HCT116 (cell line): ENCODE data around the gene WFDC12. TPM values are rescaled to one million over a fixed set of nuclear protein-coding genes. Genes with fewer than 3 reads are reported as not detected.

Experiments
- ATAC-seq: fragments of 200-7000 bp; cut with Tn5 transposase; 2 replicates; pipeline ENCODE4 v1.9.1; 2020; ENCODE audit warnings: mild to moderate bottlenecking, moderate library complexity
- BruUV-seq: library from RNA; stranded (reverse); fragments of 400-500 nt; replicated peaks from 2 replicates; lab custom pipeline; 2021; lab: Mats Ljungman, UMichigan
- CTCF ChIA-PET: fragments of 300-600 bp; sonication (Branson Sonifier 250); formaldehyde crosslinking; loops from one replicate; lab custom pipeline; 2021; ENCODE audit warnings: antibody characterized with exemption; lab: Charles Lee
- POLR2A ChIA-PET: fragments of 300-600, 350-600 bp; sonication (Branson Sonifier 250); formaldehyde crosslinking; loops from one replicate; lab custom pipeline; 2021; ENCODE audit warnings: antibody characterized with exemption; lab: Charles Lee
- RAD21 ChIA-PET, 2 experiments: fragments of 300-600 bp; sonication (Branson Sonifier 250); formaldehyde crosslinking; loops; one replicate each; lab custom pipeline; 2023; ENCODE audit warnings: low total read pairs in 2 of 2; ENCODE audit not compliant: uncharacterized antibody in 2 of 2, unreplicated experiment in 2 of 2, low non-redundant PET in 1 of 2; lab: Charles Lee
- DNase-seq: peaks from one replicate; pipeline ENCODE4 v3.0.0-alpha.2; 2010; ENCODE audit warnings: low read depth, low spot score
- H2AFZ ChIP-seq: fragments of 200-600 bp; shearing (Covaris generic), sonication (generic); 2 replicates; pipeline ENCODE4 v1.6.1; 2017; ENCODE audit warnings: low read depth, mixed run types, mixed read lengths, antibody characterized with exemption, low read length; ENCODE audit not compliant: poor library complexity, severe bottlenecking
- H3K27ac ChIP-seq: 2 replicates; pipeline ENCODE4 v1.5.1; 2012; ENCODE audit warnings: low read depth, low read length
- H3K27me3 ChIP-seq: fragments of 200-600 bp; sonication (generic); 2 replicates; pipeline ENCODE4 v1.6.1; 2016; ENCODE audit warnings: mixed run types, low read length, mixed read lengths; ENCODE audit not compliant: insufficient read depth
- H3K36me3 ChIP-seq, 2 experiments: fragments of 200-500 bp in 1 of 2; fragments of 200-600 bp in 1 of 2; sonication (Bioruptor generic) in 1 of 2; sonication (generic) in 1 of 2; 2 replicates each; pipeline versions ENCODE4 v1.5.1 to v1.6.1; 2014 to 2016; ENCODE audit warnings: low read length in 2 of 2, inconsistent platforms in 1 of 2, mixed read lengths in 1 of 2, mixed run types in 1 of 2; ENCODE audit not compliant: insufficient read depth in 2 of 2, control insufficient read depth in 1 of 2
- H3K4me1 ChIP-seq, 2 experiments: fragments of 200-600 bp in 1 of 2; sonication (generic) in 1 of 2; 2 replicates each; pipeline versions ENCODE4 v1.5.1 to v1.6.1; 2012 to 2017; ENCODE audit warnings: low read length in 2 of 2, inconsistent platforms in 1 of 2, mild to moderate bottlenecking in 1 of 2, mixed read lengths in 1 of 2, mixed run types in 1 of 2, moderate library complexity in 1 of 2; ENCODE audit not compliant: insufficient read depth in 2 of 2, control insufficient read depth in 1 of 2
- H3K4me2 ChIP-seq: fragments of 200-600 bp; sonication (generic); 2 replicates; pipeline ENCODE4 v1.6.1; 2017; ENCODE audit warnings: mixed run types, low read length, mixed read lengths
- H3K4me3 ChIP-seq, 2 experiments: fragments of 200-600 bp in 1 of 2; sonication (generic) in 1 of 2; replicated peaks in 1 of 2; 2 replicates each; pipeline ENCODE4 v1.5.1; 2011 to 2016; ENCODE audit warnings: low read length in 2 of 2, control low read depth in 1 of 2, low read depth in 1 of 2, mild to moderate bottlenecking in 1 of 2, mixed read lengths in 1 of 2, mixed run types in 1 of 2
- H3K79me2 ChIP-seq: fragments of 200-600 bp; sonication (generic); 2 replicates; pipeline ENCODE4 v1.6.1; 2017; ENCODE audit warnings: mild to moderate bottlenecking, mixed run types, low read length, moderate library complexity, mixed read lengths; ENCODE audit not compliant: insufficient read depth
- H3K9ac ChIP-seq: fragments of 200-600 bp; sonication (generic); 2 replicates; pipeline ENCODE4 v1.6.1; 2016; ENCODE audit warnings: low read length, mixed read lengths
- H3K9me2 ChIP-seq: fragments of 200-600 bp; sonication (generic), shearing (Covaris generic); 2 replicates; pipeline ENCODE4 v1.6.1; 2017; ENCODE audit warnings: mixed run types, mild to moderate bottlenecking, moderate library complexity; ENCODE audit not compliant: insufficient read depth
- H3K9me3 ChIP-seq, 2 experiments: fragments of 200-500 bp in 1 of 2; fragments of 200-600 bp in 1 of 2; sonication (Bioruptor generic) in 1 of 2; sonication (generic) in 1 of 2; 2 replicates each; pipeline ENCODE4 v1.6.1; 2014 to 2017; ENCODE audit warnings: low read length in 2 of 2, mixed read lengths in 2 of 2, inconsistent platforms in 1 of 2, low read depth in 1 of 2, mild to moderate bottlenecking in 1 of 2, mixed run types in 1 of 2, moderate library complexity in 1 of 2; ENCODE audit not compliant: control insufficient read depth in 1 of 2, insufficient read depth in 1 of 2
- H4K20me1 ChIP-seq: fragments of 200-600 bp; sonication (generic), shearing (Covaris generic); 2 replicates; pipeline ENCODE4 v1.6.1; 2017; ENCODE audit warnings: mixed run types, mild to moderate bottlenecking, moderate library complexity; ENCODE audit not compliant: insufficient read depth
- ATF3 ChIP-seq: IDR thresholded peaks from 2 replicates; pipeline ENCODE4 v1.6.1; 2012
- CBX3 ChIP-seq: IDR thresholded peaks from 2 replicates; pipeline ENCODE4 v1.6.1; 2012; ENCODE audit warnings: low read depth
- ELF1 ChIP-seq: IDR thresholded peaks from 2 replicates; pipeline ENCODE4 v1.6.1; 2012; ENCODE audit warnings: low read depth, borderline replicate concordance
- EZH2phosphoT487 ChIP-seq: fragments of 200-600 bp; IDR thresholded peaks from 2 replicates; pipeline ENCODE4 v1.6.1; 2018; ENCODE audit warnings: antibody characterized with exemption, borderline replicate concordance
- FOSL1 ChIP-seq: IDR thresholded peaks from 2 replicates; pipeline ENCODE4 v1.6.1; 2012; ENCODE audit warnings: low read depth
- RAD21 ChIP-seq: IDR thresholded peaks from 2 replicates; pipeline ENCODE4 v1.6.1; 2012; ENCODE audit warnings: low read depth, mild to moderate bottlenecking
- SIN3A ChIP-seq: IDR thresholded peaks from 2 replicates; pipeline ENCODE4 v1.6.1; 2012; ENCODE audit warnings: low read depth
- SP1 ChIP-seq: IDR thresholded peaks from 2 replicates; pipeline ENCODE4 v1.6.1; 2012; ENCODE audit warnings: low read depth
- SRF ChIP-seq: IDR thresholded peaks from 2 replicates; pipeline ENCODE4 v1.6.1; 2012; ENCODE audit warnings: low read depth
- TCF7L2 ChIP-seq: IDR thresholded peaks from 2 replicates; pipeline ENCODE4 v1.7.0; 2011; ENCODE audit warnings: borderline replicate concordance, inconsistent platforms; ENCODE audit not compliant: insufficient read depth, insufficient read length; ENCODE audit errors: extremely low read depth
- YY1 ChIP-seq: IDR thresholded peaks from 2 replicates; pipeline ENCODE4 v1.6.1; 2011; ENCODE audit warnings: low read length, low read depth, moderate library complexity, mild to moderate bottlenecking; ENCODE audit not compliant: insufficient replicate concordance; ENCODE audit errors: extremely low read depth
- ZBTB33 ChIP-seq: IDR thresholded peaks from 2 replicates; pipeline ENCODE4 v1.6.1; 2011; ENCODE audit warnings: mild to moderate bottlenecking, low read length, moderate library complexity; ENCODE audit not compliant: insufficient replicate concordance; ENCODE audit errors: extremely low read depth
- ZNF274 ChIP-seq: fragments of 200-500 bp; sonication (Bioruptor generic); IDR thresholded peaks from 2 replicates; pipeline ENCODE4 v1.6.1; 2014; ENCODE audit warnings: mild to moderate bottlenecking, low read depth, low read length, inconsistent platforms
- intact Hi-C: fragments of 100-400 bp; cut with micrococcal nuclease; formaldehyde crosslinking; loops from 2 replicates; pipeline ENCODE4 v1.10.0; 2022
- total RNA-seq: library from RNA; stranded (reverse); gene quantifications from one replicate; pipeline ENCODE4 v1.2.1, GENCODE V29; 2021; ENCODE audit not compliant: unreplicated experiment
- TF ChIP-seq, protein P1 (sequence below): IDR thresholded peaks from 2 replicates; pipeline ENCODE4 v1.6.1; 2012

WFDC12 gene
- total RNA-seq, 1 experiment from 2014 or later = not detected

- Histone ChIP-seq H3K9me2 (no peaks in the 10 kb centered on the region), H2AFZ (no peak overlapping the region), H3K9me3 (no peaks in the 10 kb centered on the region), H4K20me1 (no peaks in the 10 kb centered on the region), H3K9ac (no peak overlapping the region), H3K4me3 (no peak overlapping the region), H3K27me3 (no peaks in the 10 kb centered on the region), H3K4me1 (no peaks in the 10 kb centered on the region), H3K27ac (no peak overlapping the region), H3K79me2 (no peaks in the 10 kb centered on the region), H3K36me3 (no peaks in the 10 kb centered on the region)
- ChIA-PET POLR2A (no interaction called here), RAD21 (no interaction called here), CTCF (interaction anchor here (7.6 kb wide), 1 partner anchor 51 kb away, joined by 92 read pairs; no protein-coding TSS in a partner anchor)
- DNase-seq (no peak), ATAC-seq (no peak)
- intact Hi-C loops = no loop called here
- no TSS peak for BruUV-seq
- no peak for TF ChIP-seq EZH2phosphoT487
- TF ChIP-seq YY1 = no peak
- no peak for TF ChIP-seq CBX3
- no peak for TF ChIP-seq TCF7L2
- TF ChIP-seq RAD21 = no peak
- no peak for TF ChIP-seq SP1
- no peak for TF ChIP-seq ATF3
- no peak for TF ChIP-seq FOSL1
- TF ChIP-seq SRF = no peak
- no peak for TF ChIP-seq ZNF274
- no peak for TF ChIP-seq ELF1
- no peak for TF ChIP-seq ZBTB33
- TF ChIP-seq, protein P1, sequence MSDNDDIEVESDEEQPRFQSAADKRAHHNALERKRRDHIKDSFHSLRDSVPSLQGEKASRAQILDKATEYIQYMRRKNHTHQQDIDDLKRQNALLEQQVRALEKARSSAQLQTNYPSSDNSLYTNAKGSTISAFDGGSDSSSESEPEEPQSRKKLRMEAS = no peak
- TF ChIP-seq SIN3A = no peak
- TF ChIP-seq, all 23 proteins: peak for 0
- H3K4me2 ChIP-seq = no peak overlapping the region
These were observed 30.1 kb downstream of the WFDC12 start for GRCh38 chr20:45094201-45094600.
